ENCODE data around the gene RXRA.
A peak's percentile ranks its signal among the peaks of the same experiment; 100 is the strongest.

- TF ChIP-seq CTCF (IDR thresholded peaks at IDR 0.05) (peak; percentile 81), EZH2 (IDR thresholded peaks at IDR 0.05; ENCODE audit: borderline replicate concordance, insufficient read depth, low read depth, low read length, poor library complexity, severe bottlenecking) (no peak)
These were observed 123.1 kb downstream of the RXRA start for GRCh38 chr9:134449180-134449916.
